Stimulated activated CD8-positive, alpha-beta memory T cell treated with anti-CD3 and anti-CD28 coated beads, Interleukin-12 subunit alpha, Interleukin-12 subunit beta, amount 100 ng/mL, for 24 hours (primary cell): ENCODE data around the gene SLC44A5.
"Not testable (repeated sequence)": the region's sequence is repeated elsewhere in the genome, so short reads cannot be mapped to it uniquely, and the experiment has no call there.

ENCODE experiments used
- DNase-seq: peaks from one replicate; pipeline ENCODE4 v3.0.0-alpha.2; 2020; ENCODE audit errors: extremely low read depth

Gene SLC44A5

DNA sequence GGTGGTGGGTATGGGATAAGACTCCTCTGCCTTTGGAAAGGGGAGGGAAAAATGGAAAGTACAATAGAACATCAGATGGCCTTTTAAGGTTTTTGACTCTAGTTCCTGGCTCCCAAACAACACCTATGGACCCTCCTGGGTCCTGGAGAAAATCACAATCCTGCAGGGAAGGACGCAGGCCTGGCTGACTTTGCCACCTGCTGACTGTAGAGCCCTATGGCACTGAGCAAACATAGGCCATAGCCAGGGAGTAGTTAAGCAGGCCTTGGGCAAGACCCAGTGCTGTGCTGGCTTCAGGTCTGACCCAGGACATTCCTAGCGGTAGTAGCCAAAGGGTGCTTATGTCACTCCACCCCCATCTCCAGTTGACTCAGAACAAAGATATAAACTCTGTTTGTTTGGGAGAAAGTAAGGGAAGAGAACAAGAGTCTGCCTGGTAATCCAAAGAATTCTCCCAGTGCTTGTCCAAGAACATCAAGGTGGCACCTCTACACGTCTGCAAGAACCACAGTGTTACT, 149.0 kb downstream of the SLC44A5 start:
- no peak for DNase-seq

DNA sequence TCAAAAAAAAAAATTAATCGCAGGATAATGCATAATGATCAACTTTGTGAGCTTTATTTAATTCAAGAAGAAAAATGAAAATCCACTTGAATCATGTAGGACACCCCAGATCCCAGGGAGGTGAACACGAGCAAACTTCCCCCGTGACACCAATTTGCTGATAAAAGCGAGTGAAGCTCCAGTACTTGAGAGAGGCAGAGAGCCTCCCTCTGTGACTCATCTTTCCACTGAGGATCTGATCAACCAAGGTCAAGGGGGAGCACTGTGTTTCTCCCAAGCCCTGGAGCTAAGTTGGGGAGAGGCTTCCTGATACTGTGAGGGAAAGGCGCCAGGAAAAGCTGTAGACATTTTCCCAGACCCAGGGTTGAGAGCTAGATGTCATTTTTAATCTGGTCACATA, 160.9 kb downstream of the SLC44A5 start:
- DNase-seq = no peak

DNA sequence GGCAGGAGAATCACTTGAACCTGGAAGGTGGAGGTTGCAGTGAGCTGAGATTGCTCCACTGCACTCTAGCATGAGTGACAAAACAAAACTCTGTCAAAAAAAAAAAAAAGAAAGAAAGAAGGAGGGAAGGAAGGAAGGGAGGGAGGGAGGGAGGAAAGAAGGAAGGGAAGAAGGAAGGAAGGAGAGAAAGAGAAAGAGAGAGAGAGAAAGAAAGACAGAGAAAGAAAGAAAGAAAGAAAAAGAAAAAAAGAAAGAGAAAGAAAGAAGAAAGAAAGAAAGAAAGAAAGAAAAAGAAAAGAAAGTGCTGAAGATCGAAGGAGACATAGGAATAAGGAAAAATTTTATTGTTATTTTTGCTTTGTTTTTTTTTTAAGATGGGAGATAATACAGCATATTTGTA, 166.7 kb downstream of the SLC44A5 start:
- no peak for DNase-seq

DNA sequence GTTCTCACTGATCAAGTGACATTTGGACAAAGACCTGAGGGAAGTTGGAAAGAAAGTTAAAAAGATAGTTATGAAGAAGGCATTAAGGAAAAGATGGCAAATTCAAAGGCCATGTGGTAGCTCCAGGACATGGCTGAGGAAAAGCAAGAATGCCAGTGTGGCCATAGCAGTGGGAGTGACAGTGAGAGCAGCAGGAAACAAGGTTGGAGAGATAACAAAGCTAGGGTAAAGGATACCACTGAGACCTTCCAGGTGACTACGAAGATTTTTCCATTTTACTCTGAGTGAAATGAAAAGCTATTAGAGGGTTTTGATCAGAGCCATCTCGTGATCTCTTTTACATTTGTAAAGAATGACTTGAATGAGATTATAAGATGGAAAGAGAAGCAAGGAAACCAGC, 170.6 kb downstream of the SLC44A5 start:
- no peak for DNase-seq

DNA sequence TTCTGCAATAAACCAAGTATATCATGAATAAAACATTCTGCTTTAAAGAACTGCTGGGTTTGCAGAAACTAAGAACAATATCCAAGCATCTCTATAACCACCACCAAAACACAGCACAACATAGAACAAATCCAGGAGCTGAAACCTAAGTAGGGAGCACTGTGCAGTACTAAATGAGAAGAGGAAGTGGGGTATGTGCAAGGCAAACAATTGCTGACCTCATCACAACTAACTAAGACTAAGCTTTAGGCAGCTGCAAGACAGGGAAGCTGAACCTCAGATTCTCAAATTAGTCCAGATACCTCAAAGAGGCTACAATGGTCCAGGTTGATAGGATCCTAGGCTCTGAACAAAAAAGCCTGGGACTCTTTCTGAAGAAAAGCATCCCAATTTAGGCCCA, 172.6 kb downstream of the SLC44A5 start:
- DNase-seq = no peak

DNA sequence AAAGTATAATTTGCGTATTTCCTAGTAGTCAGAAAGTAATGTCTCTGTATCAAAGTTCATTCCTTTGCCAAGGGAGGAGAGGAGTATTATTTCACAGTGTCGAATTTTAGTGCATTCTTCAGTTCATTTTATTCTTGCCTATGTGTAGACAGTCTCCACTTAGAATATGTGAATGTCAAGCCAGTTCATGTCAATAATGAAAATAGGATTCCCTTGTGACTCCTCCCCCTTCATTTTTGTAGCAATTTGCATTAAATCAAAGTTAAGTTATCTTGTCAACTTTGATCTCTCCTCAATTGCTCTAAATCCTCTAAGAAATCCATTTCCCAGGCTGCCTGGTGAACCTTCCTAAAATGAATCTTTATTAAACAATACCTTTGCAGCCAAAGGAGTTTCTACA, 179.1 kb downstream of the SLC44A5 start:
- DNase-seq = no peak

DNA sequence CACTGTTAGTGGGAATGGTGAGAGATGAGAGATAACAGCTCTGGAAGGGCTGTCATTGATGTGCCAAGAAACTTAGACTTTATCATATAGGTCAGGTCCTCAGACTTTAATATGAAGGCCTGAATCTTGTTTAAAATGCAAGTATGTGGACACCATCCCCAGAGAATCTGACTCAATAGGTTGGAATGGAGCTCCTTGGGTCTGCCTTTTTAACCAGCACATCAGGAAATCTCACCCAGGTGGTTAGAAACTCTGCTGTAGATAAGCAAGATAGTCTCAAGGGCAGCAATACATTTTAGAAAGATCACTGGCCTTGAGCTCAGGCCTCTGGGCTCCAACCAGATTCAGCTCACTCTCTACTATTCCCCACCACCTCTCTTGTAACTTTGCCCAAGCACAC, 180.4 kb downstream of the SLC44A5 start:
- no peak for DNase-seq

DNA sequence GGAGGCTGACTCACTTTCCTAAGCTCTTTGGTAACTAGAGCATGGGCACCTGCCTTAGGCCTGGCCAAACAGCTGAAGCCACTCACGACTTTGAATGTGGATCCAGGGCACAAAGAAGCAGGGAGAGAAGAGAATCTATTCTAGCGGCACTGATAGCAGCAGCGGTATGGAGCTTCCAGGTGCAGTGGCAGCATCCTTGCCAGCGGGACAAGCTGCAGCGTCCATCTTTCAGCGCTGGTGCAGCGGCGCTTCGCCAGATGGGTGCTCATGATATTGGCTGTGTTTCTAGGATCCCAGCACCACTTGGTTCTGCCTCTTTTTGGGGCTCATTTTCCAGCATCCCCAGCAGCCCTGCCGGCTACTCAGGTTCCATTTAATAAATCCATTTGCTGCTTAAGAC, 184.2 kb downstream of the SLC44A5 start:
- DNase-seq = no peak

DNA sequence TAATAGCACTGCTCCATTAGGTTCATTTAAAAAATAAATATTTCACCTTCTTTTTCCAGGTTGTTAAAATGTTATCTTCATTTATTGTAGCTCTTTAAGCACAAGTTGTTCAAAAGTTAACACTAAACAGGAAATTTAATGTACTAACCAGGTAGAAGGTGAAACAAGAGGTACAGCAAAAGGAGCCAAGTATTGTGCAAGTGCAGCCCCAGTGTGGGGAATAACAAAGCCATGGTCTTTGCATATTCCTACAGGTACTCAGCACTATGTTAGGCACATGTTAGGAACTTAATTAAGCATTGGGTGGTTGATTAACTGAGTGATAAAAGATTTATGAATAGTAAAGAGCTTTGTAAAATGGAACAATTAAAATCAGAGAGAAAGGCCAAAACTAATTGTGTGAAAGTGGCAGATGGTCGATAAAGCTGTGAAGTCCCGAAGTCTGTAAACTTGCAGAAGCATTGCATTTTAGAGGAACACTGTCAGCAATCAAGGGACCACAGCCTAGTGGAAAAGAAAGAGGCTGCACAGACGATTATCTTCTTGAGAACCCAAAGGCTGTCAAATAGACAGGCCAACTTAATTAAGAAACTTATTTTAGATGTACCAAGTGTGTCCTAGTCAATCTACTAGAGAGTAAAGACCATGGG, 185.8 kb downstream of the SLC44A5 start:
- DNase-seq = no peak

DNA sequence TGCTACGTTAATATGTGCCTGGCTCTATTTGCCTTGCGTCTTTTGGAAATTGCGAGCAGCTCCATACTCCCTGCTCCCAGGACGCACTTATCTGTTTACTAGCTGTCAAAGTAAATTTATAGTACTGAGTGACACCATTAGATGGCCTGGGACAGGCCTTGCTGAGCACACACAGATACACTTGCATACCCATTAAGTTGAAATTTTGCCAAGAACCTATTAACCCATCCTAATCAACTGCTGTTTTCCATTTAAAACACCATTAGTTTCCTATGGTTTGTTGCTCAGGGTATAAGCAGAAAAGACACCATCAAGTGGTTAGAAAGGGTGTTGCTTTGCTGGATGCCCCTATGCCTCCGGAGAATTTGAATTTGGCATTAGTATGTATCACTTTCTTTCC, 187.3 kb downstream of the SLC44A5 start:
- DNase-seq = no peak

DNA sequence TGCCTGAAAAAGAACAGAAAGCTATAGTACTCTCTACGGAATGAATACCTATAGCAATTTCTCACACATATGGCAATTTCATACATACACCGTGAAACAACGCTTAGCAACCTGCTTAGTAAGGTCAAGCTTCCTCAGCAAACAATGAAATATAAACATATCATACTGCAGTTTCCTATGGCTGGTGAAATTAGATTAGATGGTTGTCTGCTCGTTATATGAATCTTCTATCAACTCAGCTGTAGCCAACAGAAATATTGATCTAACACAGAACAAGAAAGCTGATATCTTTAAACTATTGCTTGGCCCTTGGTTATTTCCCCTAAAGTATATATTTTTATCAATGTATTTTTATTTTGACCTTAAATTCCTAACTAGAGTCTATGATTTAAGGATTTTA, 187.8 kb downstream of the SLC44A5 start:
- no peak for DNase-seq

DNA sequence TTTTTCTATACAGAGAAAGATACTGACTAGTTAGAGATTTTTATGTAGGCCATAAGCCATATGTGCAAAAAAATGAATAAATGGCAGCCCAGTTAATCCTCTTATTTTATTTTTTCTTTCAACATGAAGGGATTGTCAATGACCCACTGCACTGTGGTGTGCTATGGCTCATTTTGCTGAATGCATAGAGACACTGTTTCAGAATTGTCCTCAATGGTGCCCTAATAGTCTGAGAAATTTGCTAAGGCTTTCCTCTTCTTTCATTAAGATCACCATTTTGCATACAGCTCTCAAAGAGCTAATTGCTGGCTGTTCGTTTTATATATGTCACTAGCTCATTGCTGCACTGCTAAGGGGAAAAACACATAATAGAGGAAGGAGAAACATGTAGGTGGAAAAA, 189.5 kb downstream of the SLC44A5 start:
- no peak for DNase-seq

DNA sequence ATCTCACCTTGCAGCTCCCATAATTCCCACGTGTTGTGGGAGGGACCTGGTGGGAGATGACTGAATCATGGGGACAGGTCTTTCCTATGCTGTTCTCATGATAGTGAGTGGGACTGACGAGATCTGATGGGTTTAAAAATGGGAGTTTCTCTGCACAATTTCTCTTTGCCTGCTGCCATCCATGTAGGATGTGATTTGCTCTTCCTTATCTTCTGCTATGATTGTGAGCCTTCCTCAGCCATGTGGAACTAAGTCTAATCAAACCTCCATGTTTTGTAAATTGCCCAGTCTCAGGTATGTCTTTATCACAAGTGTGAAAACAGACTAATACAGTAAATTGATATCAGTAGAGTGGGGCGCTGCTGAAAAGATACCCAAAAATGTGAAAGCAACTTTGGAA, 195.7 kb downstream of the SLC44A5 start:
- DNase-seq = no peak

DNA sequence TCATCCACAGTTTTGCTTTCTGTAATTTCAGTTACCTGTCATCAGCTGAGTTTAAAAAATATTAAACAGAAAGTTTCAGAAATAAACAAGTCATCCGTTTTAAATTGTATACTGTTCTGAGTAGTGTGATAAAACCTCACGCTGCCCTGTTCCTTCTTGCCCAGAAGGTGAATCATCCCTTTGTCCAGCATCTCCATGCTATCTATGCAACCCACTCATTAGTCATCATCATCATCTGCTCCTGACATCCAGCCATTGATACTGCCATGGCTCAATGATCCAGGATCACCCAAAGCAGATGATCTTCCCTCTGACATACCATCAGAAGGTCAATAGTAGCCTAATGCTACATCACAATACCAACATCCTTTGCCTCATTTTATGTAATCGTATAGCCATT, 198.3 kb downstream of the SLC44A5 start:
- no peak for DNase-seq

DNA sequence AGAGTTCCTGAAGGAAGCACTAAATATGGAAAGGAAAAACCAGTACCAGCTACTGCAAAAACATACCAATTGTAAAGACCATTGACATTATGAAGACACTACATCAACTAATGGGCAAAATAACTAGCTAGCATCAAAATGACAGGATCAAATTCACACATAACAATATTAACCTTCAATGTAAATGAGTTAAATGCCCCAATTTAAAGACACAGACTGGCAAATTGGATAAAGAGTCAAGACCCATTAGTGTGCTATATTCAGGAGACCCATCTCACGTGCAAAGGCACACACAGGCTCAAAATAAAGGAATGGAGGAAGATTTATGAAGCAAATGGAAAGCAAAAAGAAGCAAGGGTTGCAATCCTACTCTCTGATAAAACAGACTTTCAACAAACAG, 206.2 kb downstream of the SLC44A5 start:
- not testable (repeated sequence) for DNase-seq

DNA sequence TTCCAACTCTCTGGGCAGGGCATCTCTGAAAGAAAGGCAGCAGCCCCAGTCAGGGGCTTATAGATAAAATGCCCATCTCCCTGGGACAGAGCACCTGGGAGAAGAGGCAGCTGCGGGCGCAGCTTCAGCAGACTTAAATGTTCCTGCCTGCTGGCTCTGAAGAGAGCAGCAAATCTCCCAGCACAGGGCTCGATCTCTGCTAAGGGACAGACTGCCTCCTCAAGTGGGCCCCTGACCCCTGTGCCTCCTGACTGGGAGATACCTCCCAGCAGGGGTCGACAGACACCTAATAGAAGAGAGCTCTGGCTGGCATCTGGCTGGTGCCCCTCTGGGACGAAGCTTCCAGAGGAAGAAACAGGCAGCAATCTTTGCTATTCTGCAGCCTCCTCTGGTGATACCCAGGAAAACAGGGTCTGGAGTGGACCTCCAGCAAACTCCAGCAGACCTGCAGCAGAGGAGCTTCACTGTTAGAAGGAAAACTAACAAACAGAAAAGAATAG, 207.7 kb downstream of the SLC44A5 start:
- not testable (repeated sequence) for DNase-seq

DNA sequence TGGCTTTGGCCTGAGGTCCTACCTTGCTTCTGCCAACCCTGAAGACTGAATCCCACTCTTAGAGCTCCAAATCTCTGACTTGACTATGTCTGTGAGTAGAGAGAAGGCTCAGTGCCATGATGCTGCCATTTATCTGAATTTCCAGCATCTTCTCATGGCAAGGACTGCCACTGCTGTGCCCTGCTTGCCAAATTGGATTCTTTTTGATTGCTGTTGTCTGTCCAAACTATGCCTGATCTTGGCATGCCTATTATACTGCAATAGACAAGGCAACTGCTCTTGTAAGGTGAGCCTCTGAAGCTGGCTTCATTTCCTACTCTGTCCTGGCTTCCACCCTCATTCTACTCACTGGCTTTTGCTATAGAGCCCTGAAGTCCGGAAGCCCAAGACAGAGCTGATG, 210.2 kb downstream of the SLC44A5 start:
- no peak for DNase-seq

DNA sequence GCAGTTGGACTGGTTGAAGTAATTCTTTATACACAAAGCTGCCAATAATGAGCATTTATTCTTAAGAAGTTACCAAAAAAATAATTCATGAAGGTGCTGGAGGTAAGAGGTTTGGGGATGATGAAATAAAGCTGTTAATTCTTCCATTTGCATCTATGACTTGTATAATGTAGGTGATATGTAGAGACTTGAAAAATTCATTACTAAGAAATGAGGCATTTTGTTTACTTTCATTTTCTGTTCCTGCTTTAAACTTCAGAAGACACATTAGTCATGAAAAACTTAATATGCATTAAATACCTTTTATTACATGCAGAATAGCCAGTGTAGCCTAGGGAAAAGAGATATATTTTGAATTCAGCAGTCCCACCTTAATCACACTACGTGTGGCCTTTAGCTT, 214.2 kb downstream of the SLC44A5 start:
- no peak for DNase-seq

DNA sequence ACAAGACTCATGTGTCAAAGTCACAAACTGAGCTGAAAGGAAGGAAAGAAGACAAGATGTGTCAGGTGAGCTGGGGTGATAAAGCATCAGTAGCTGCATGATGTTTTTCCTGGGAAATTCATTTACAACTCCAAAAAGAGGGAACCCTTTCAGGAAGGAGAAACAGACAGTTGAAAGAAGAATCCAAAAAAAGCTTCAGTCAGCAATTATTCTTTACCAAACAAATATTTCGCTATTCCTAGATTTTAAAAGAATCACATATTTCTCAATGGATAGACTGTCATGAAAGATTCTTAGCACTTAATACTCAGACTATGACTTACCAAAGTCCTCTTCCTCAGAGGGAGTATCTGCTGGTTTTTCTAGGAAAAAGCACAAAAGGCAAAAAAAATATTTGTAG, 214.7 kb downstream of the SLC44A5 start:
- no peak for DNase-seq

DNA sequence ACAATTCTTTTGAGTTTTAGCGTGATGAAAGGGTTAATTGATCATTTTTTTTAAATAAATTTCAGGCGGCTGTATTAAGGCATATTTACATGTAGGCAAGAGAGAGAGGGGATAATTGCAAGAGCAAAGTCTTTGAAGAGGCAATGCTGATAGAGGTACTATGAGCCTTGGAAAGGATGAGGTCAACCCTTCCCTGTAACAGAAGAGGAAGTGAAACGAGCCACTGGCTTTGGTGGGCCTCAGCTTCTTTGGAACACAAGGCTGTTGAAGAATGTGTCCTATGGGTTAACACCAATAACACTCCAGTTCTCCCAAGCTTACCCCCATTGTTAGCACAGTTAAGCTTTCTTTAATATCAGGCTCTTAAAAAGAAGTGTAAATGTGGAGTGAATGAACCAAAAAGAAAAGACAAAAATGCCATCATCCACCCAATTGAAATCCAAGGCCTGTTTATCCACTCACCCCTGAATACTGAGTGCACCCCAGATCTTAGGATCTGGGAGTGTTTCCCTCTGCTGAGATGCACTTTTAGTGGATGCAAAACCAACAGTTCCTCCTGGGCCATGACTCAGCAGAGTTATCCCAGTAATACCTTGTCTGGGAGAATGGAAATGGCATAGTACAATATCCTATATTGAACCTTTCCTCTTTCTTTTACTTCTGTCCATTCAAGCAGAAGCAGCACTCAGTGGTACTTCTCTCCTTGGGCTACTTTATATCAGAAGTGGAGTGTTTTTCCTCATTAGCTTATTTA, 216.4 kb downstream of the SLC44A5 start:
- DNase-seq = no peak

DNA sequence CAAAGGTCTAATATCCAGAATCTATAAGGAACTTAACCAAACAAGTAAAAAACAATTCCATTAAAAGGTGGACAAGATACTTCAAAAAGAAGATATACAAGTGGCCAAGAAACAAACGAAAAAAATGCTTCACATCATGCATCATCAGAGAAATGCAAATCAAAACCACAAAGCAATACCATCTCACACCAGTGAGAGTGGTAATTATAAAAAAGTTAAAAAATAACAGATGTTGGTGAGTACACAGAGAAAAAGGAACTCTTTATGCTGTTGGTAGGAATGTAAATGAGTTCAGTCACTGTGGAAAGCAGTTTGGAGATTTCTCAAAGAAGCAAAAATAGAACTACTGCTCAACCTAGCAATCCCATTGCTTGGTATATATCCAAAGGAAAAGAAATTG, 218.6 kb downstream of the SLC44A5 start:
- no peak for DNase-seq

DNA sequence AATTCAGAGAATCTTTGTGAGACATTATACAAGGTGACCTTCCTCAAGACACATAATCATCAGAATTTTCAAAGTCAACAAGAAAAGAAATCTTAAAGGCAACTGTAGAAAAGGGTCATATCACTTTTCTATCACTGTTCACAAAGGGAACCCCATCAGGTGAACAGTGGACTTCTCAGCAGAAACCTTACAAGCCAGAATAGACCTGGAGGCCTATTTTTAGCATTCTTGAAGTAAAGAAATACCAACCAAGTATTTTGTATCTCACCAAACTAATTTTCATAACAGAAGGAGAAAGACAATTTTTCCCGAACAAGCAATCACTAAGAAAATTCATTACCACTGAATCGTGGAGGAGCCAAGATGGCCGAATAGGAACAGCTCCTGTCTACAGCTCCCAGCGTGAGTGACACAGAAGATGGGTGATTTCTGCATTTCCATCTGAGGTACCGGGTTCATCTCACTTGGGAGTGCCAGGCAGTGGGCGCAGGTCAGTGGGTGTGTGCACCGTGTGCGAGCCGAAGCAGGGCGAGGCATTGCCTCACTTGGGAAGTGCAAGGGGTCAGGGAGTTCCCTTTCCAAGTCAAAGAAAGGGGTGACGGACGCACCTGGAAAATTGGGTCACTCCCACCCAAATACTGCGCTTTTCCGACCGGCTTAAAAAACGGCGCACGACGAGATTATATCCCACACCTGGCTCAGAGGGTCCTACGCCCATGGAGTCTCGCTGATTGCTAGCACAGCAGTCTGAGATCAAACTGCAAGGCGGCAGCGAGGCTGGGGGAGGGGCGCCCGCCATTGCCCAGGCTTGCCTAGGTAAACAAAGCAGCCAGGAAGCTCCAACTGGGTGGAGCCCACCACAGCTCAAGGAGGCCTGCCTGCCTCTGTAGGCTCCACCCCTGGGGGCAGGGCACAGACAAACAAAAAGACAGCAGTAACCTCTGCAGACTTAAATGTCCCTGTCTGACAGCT, 235.2 kb downstream of the SLC44A5 start:
- DNase-seq = not testable (repeated sequence)
